Activated CD8-positive, alpha-beta memory T cell treated with anti-CD3 and anti-CD28 coated beads, Interleukin-2, amount 50 U/mL, for 4 hours (primary cell): Measurements from ENCODE around the gene PRRT2.
A peak's percentile ranks its signal among the peaks of the same experiment; 100 is the strongest.
"Not testable (repeated sequence)": the region's sequence is repeated elsewhere in the genome, so short reads cannot be mapped to it uniquely, and the experiment has no call there.

Experiments used
- DNase-seq: peaks from one replicate; pipeline ENCODE4 v3.0.0-alpha.2; 2020

Gene PRRT2

GRCh38 chr16:29790949-29791844, 20.8 kb upstream of the PRRT2 start:
- DNase-seq: no peak

- no peak for DNase-seq
Measured at GRCh38 chr16:29791845-29792807, 19.9 kb upstream of the PRRT2 start.

- not testable (repeated sequence) for DNase-seq
Measured at GRCh38 chr16:29793153-29793552, 18.8 kb upstream of the PRRT2 start.

- DNase-seq: no peak
Measured at GRCh38 chr16:29794231-29794710, 17.7 kb upstream of the PRRT2 start.

- no peak for DNase-seq
Measured at GRCh38 chr16:29802416-29802935, 9.5 kb upstream of the PRRT2 start.

- DNase-seq: no peak
Measured at GRCh38 chr16:29804020-29804419, 8.0 kb upstream of the PRRT2 start.

GRCh38 chr16:29804455-29805231, 7.3 kb upstream of the PRRT2 start:
- no peak for DNase-seq

- DNase-seq: peak; percentile 97
Measured at GRCh38 chr16:29805232-29806098, 6.5 kb upstream of the PRRT2 start.

- peak; percentile 75 for DNase-seq
Measured at GRCh38 chr16:29806099-29806579, 5.9 kb upstream of the PRRT2 start, which contains the start of gene MAZ. MAZ (plus strand) TSS chr16:29806529; CDS start chr16:29806702, 173 bp downstream.

GRCh38 chr16:29806641-29807425, 5.2 kb upstream of the PRRT2 start:
- DNase-seq: peak; percentile 63

GRCh38 chr16:29807426-29808218, 4.4 kb upstream of the PRRT2 start:
- DNase-seq: peak; percentile 89

GRCh38 chr16:29808219-29808900, 3.6 kb upstream of the PRRT2 start:
- DNase-seq: peak; percentile 54

- DNase-seq: no peak
Measured at GRCh38 chr16:29809031-29809747, 2.8 kb upstream of the PRRT2 start.

- DNase-seq: peak; percentile 64
Measured at GRCh38 chr16:29809850-29810698, 1.9 kb upstream of the PRRT2 start.

GRCh38 chr16:29810699-29811169, 1.3 kb upstream of the PRRT2 start:
- no peak for DNase-seq

GRCh38 chr16:29811170-29811895, 660 bp upstream of the PRRT2 start:
- DNase-seq: peak; percentile 68
